NCI-H2171 treated with DMSO at 0.1 percent for 48 hours (cell line): ENCODE results near the gene BPHL.
A peak's percentile ranks its signal among the peaks of the same experiment; 100 is the strongest.
"Not testable (repeated sequence)": the region's sequence is repeated elsewhere in the genome, so short reads cannot be mapped to it uniquely, and the experiment has no call there.

Source experiments
- DNase-seq: peaks from one replicate; lab custom pipeline; 2025; lab: John Stamatoyannopoulos, UW

Gene BPHL

GRCh38 chr6:3179945-3180344, 61.4 kb downstream of the BPHL start:
- not testable (repeated sequence) for DNase-seq

GRCh38 chr6:3181105-3181504, 62.6 kb downstream of the BPHL start:
- DNase-seq = no peak

GRCh38 chr6:3183066-3183465, 64.6 kb downstream of the BPHL start:
- DNase-seq = no peak

GRCh38 chr6:3186974-3187382, 68.5 kb downstream of the BPHL start:
- DNase-seq = no peak

GRCh38 chr6:3188262-3188661, 69.8 kb downstream of the BPHL start:
- DNase-seq = no peak

GRCh38 chr6:3189192-3189591, 70.7 kb downstream of the BPHL start:
- DNase-seq = not testable (repeated sequence)

- no peak for DNase-seq
These were observed 71.5 kb downstream of the BPHL start for GRCh38 chr6:3190056-3190455.

- DNase-seq = no peak
These were observed 72.3 kb downstream of the BPHL start for GRCh38 chr6:3190779-3191178.

GRCh38 chr6:3193102-3193849, 74.8 kb downstream of the BPHL start:
- no peak for DNase-seq

GRCh38 chr6:3194535-3195419, 76.3 kb downstream of the BPHL start:
- peak; percentile 4 for DNase-seq

- no peak for DNase-seq
These were observed 76.8 kb downstream of the BPHL start for GRCh38 chr6:3195420-3195694.

- peak; percentile 51 for DNase-seq
These were observed 77.4 kb downstream of the BPHL start for GRCh38 chr6:3195695-3196497.

GRCh38 chr6:3196770-3197169, 78.3 kb downstream of the BPHL start:
- no peak for DNase-seq

- not testable (repeated sequence) for DNase-seq
These were observed 79.2 kb downstream of the BPHL start for GRCh38 chr6:3197734-3198133.

GRCh38 chr6:3199382-3199781, 80.9 kb downstream of the BPHL start:
- DNase-seq = no peak

GRCh38 chr6:3200682-3201081, 82.2 kb downstream of the BPHL start:
- DNase-seq = no peak

- no peak for DNase-seq
These were observed 82.9 kb downstream of the BPHL start for GRCh38 chr6:3201388-3201787.
